Heart left ventricle (tissue), 16 donors: ENCODE measurements around the gene CHN2. TPM values are rescaled to one million over a fixed set of nuclear protein-coding genes. Genes with fewer than 3 reads are reported as not detected.
A peak's percentile ranks its signal among the peaks of the same experiment; 100 is the strongest.

Experiments used
- ATAC-seq, 4 donors: fragments of 200-7000 bp; cut with Tn5 transposase; one replicate each; pipeline ENCODE4 v1.9.1; 2020 to 2022; ENCODE audit warnings: moderate library complexity in 4 of 4, mild to moderate bottlenecking in 3 of 4, moderate number of reproducible peaks in 1 of 4
- DNase-seq, 5 donors: peaks; one replicate each; pipeline ENCODE4 v3.0.0-alpha.2; 2020
- H3K27ac ChIP-seq, 12 donors: fragments of 200-600 bp; sonication (generic) in 4 of 12; one replicate each; pipeline versions ENCODE4 v1.5.0 to v1.8.0; 2016 to 2022; ENCODE audit warnings: mild to moderate bottlenecking in 2 of 12
- H3K27me3 ChIP-seq, 9 donors: fragments of 200-600 bp; sonication (generic) in 2 of 9; one replicate each; pipeline versions ENCODE4 v1.5.1 to v1.8.0; 2016 to 2022; ENCODE audit warnings: mild to moderate bottlenecking in 3 of 9
- H3K36me3 ChIP-seq, 9 donors: fragments of 200-600 bp; sonication (generic) in 2 of 9; one replicate each; pipeline versions ENCODE4 v1.5.0 to v1.8.0; 2018 to 2022; ENCODE audit warnings: mild to moderate bottlenecking in 2 of 9
- H3K4me1 ChIP-seq, 12 donors: fragments of 200-600 bp; sonication (generic) in 4 of 12; one replicate each; pipeline versions ENCODE4 v1.5.0 to v1.8.0; 2016 to 2022; ENCODE audit warnings: mild to moderate bottlenecking in 3 of 12
- H3K4me3 ChIP-seq, 12 donors: fragments of 200-600 bp; sonication (generic) in 4 of 12; one replicate each; pipeline versions ENCODE4 v1.5.0 to v1.8.0; 2017 to 2022; ENCODE audit warnings: mild to moderate bottlenecking in 9 of 12, moderate library complexity in 4 of 12
- H3K9me3 ChIP-seq, 12 donors: fragments of 200-600 bp; sonication (generic) in 4 of 12; one replicate each; pipeline versions ENCODE4 v1.5.0 to v1.8.0; 2016 to 2022; ENCODE audit warnings: mild to moderate bottlenecking in 1 of 12
- CTCF ChIP-seq, 12 donors: fragments of 200-600 bp; sonication (generic) in 4 of 12; IDR thresholded peaks; one replicate each; pipeline versions ENCODE4 v1.5.0 to v1.8.0; 2018 to 2022; ENCODE audit warnings: antibody characterized with exemption in 12 of 12, mild to moderate bottlenecking in 5 of 12
- POLR2A ChIP-seq, 2 donors: fragments of 450-650 bp; IDR thresholded peaks; one replicate each; pipeline ENCODE4 v1.6.1; 2017; ENCODE audit warnings: antibody characterized with exemption in 2 of 2, mild to moderate bottlenecking in 2 of 2, moderate library complexity in 2 of 2
- WGBS, 4 donors: extraction: QIAGEN DNeasy Blood & Tissue Kit in 2 of 4; methylation state at CpG; one replicate each; pipeline versions ENCODE4 v1.1.5 to v1.1.7; 2013 to 2018; 5-methylcytosine and 5-hydroxymethylcytosine counted together
- intact Hi-C, 10 donors: fragments of 100-400 bp; cut with DNase I; formaldehyde crosslinking; loops; one replicate each; pipeline versions ENCODE4 v1.11.1 to v1.14.2; 2022
- polyA plus RNA-seq, 2 donors: library from polyadenylated mRNA; stranded (reverse); fragments of 200-250 nt; gene quantifications; one replicate each; pipeline ENCODE4 v1.2.3, GENCODE V29; 2013
- total RNA-seq, 9 donors: library from RNA; depleted of rRNA in 2 of 9; stranded (reverse); fragments of >200 nt in 2 of 9; fragmentation: NEBNext Ultra II Directional in 3 of 9; extraction: Animal tissue kit (Norgen Biotek cat#: 25700) in 3 of 9; gene quantifications; one replicate each; pipeline versions ENCODE4 v1.1.0 to v1.2.4, GENCODE V29; 2016 to 2023
- donor health status: ischemic (EF 13 %, LVEDD 7.1; RV severe dilation, severe dysfunction).
- donor health status: healthy with polysubstance abuse.
- donor health status: DM: no; HTN: yes; CAD: no.
- donor health status: DM: no; HTN: no; CAD: no.
- donor health status: ischemic (EF 25% LVEDD 6.9; RV normal size, moderate dysfunction).
- donor health status: ischemic (EF 25% LVEDD 5.7; RV mildly dilated, moderate dysfunction).
- donor health status: healthy.
- donor health status: DM: yes; HTN: yes; CAD: no.
- donor health status: ischemic (EF 35%, LVEDD 5.7; RV mildly dilated, moderate dysfunction).
- donor health status: nonischemic (EF 11% LVEDD 7.7; RV severe dilation, severe dysfunction).
- donor health status: DM: yes; HTN: yes; CAD: no.
- donor health status: PGD.
- donor health status: ischemic (EF 29% LVEDD 5.4; RV normal size, mild dysfunction).
- donor health status: nonischemic (EF 23%, LVEDD 6.1; RV moderate dilation, normal function).

The CHN2 gene
- total and polyA plus RNA-seq, 11 donors = 11.2 to 54.4 (median 33.6) TPM

GRCh38 chr7:29484280-29484679, 289.7 kb downstream of the CHN2 start:
- no peaks in the 10 kb centered on the region for H3K27me3 ChIP-seq
- ATAC-seq (no peak), DNase-seq (no peak)
- no peaks in the 10 kb centered on the region for H3K9me3 ChIP-seq
- TF ChIP-seq POLR2A (IDR thresholded peaks at IDR 0.05) (no peak), CTCF (IDR thresholded peaks at IDR 0.05) (no peak)
- H3K27ac ChIP-seq = peak overlapping the region in 1 of 12 donors; percentile 73
- 93 to 97% (median 94%) methylated on average over 3 of the region's 3 CpGs for WGBS, 4 donors
- peaks cover 0 to 74% (median 31%) of the 10 kb centered on the region in 12 donors for H3K4me1 ChIP-seq
- H3K4me3 ChIP-seq = peak overlapping the region in 2 of 12 donors; percentile 3 to 25
- no peaks in the 10 kb centered on the region for H3K36me3 ChIP-seq
- intact Hi-C loops = no loop called here

GRCh38 chr7:29485339-29486190, 291.0 kb downstream of the CHN2 start:
- no peak overlapping the region for H3K27ac ChIP-seq
- no peaks in the 10 kb centered on the region for H3K9me3 ChIP-seq
- H3K27me3 ChIP-seq = no peaks in the 10 kb centered on the region
- TF ChIP-seq CTCF (IDR thresholded peaks at IDR 0.05) (no peak), POLR2A (IDR thresholded peaks at IDR 0.05) (no peak)
- intact Hi-C loops = no loop called here
- 52 to 64% (median 60%) methylated on average over 11 of the region's 11 CpGs for WGBS, 4 donors
- H3K4me3 ChIP-seq = no peak overlapping the region
- no peaks in the 10 kb centered on the region for H3K36me3 ChIP-seq
- H3K4me1 ChIP-seq = peaks cover 0 to 75% (median 26%) of the 10 kb centered on the region in 12 donors
- ATAC-seq = peak in 1 of 4 donors; percentile 23
- DNase-seq = no peak

- Histone ChIP-seq H3K27me3 (no peaks in the 10 kb centered on the region), H3K4me3 (no peak overlapping the region), H3K36me3 (no peaks in the 10 kb centered on the region), H3K27ac (no peak overlapping the region), H3K9me3 (no peaks in the 10 kb centered on the region), H3K4me1 (peaks cover 0 to 68% (median 25%) of the 10 kb centered on the region in 12 donors)
- intact Hi-C loops = no loop called here
- no peak for DNase-seq
- peak in 1 of 4 donors; percentile 35 for ATAC-seq
- 89 to 98% (median 96%) methylated on average over 12 to 13 of the region's 13 CpGs for WGBS, 4 donors
- TF ChIP-seq POLR2A (IDR thresholded peaks at IDR 0.05) (no peak), CTCF (IDR thresholded peaks at IDR 0.05) (no peak)
Observed at GRCh38 chr7:29486191-29486700, 291.7 kb downstream of the CHN2 start.

GRCh38 chr7:29487424-29487823, 292.8 kb downstream of the CHN2 start:
- WGBS, 4 donors = 31 to 43% (median 35%) methylated on average over 2 of the region's 2 CpGs
- peaks cover 0 to 58% (median 17%) of the 10 kb centered on the region in 12 donors for H3K4me1 ChIP-seq
- intact Hi-C loops = no loop called here
- TF ChIP-seq POLR2A (IDR thresholded peaks at IDR 0.05) = no peak
- TF ChIP-seq CTCF (IDR thresholded peaks at IDR 0.05) = no peak
- ATAC-seq = no peak
- H3K36me3 ChIP-seq = no peaks in the 10 kb centered on the region
- H3K9me3 ChIP-seq = no peaks in the 10 kb centered on the region
- no peaks in the 10 kb centered on the region for H3K27me3 ChIP-seq
- no peak overlapping the region for H3K4me3 ChIP-seq
- peak overlapping the region in 4 of 12 donors; percentile 20 to 66 (median 40) for H3K27ac ChIP-seq
- no peak for DNase-seq
